Muscle of leg (tissue), 11 donors: ENCODE results near the gene ARHGAP8. TPM values are rescaled to one million over a fixed set of nuclear protein-coding genes. Genes with fewer than 3 reads are reported as not detected.
"Not testable (repeated sequence)": the region's sequence is repeated elsewhere in the genome, so short reads cannot be mapped to it uniquely, and the experiment has no call there.

ENCODE experiments used
- DNase-seq: peaks from one replicate; pipeline ENCODE4 v3.0.0; 2013
- H3K27ac ChIP-seq: one replicate; pipeline ENCODE4 v1.5.1; 2013; ENCODE audit warnings: mild to moderate bottlenecking, low read length, control low read depth
- H3K27me3 ChIP-seq: one replicate; pipeline ENCODE4 v1.6.1; 2013; ENCODE audit warnings: low read length; ENCODE audit not compliant: control insufficient read depth, insufficient read depth
- H3K36me3 ChIP-seq: one replicate; pipeline ENCODE4 v1.6.1; 2013; ENCODE audit warnings: low read length; ENCODE audit not compliant: control insufficient read depth, insufficient read depth
- H3K4me1 ChIP-seq: one replicate; pipeline ENCODE4 v1.6.1; 2013; ENCODE audit warnings: low read length; ENCODE audit not compliant: control insufficient read depth, insufficient read depth
- H3K4me3 ChIP-seq: one replicate; pipeline ENCODE4 v1.5.1; 2013; ENCODE audit warnings: low read length, control low read depth
- H3K9me3 ChIP-seq: replicated peaks from 2 replicates; pipeline ENCODE4 v1.6.1; 2013; ENCODE audit warnings: low read depth, low read length; ENCODE audit not compliant: control insufficient read depth
- WGBS: methylation state at CpG from one replicate; pipeline ENCODE4 v1.1.5; 2013; ENCODE audit warnings: missing lambda C conversion rate; ENCODE audit not compliant: insufficient coverage; 5-methylcytosine and 5-hydroxymethylcytosine counted together
- polyA plus RNA-seq, 8 donors: library from polyadenylated mRNA; unstranded; fragments of 120-200 nt; gene quantifications; one replicate each; pipeline versions ENCODE4 v1.2.1 to v1.2.3, GENCODE V29; 2013; ENCODE audit warnings: inconsistent platforms in 1 of 8, low replicate concordance in 1 of 8; ENCODE audit not compliant: insufficient read length in 8 of 8, insufficient read depth in 1 of 8
- total RNA-seq: library from RNA; stranded (reverse); fragments of 120-200 nt; gene quantifications from one replicate; pipeline ENCODE4 v1.2.4, GENCODE V29; 2013

The ARHGAP8 gene
- total and polyA plus RNA-seq, 9 donors: 0.76 to 2.8 (median 1.1) TPM

GRCh38 chr22:44842417-44842816 lies 90.0 kb downstream of the ARHGAP8 start:
- no peak overlapping the region for H3K4me3 ChIP-seq
- peaks cover 16% of the 10 kb centered on the region for H3K4me1 ChIP-seq
- no peaks in the 10 kb centered on the region for H3K36me3 ChIP-seq
- H3K27me3 ChIP-seq: peaks cover 4% of the 10 kb centered on the region
- 71% methylated on average over 7 of the region's 7 CpGs for WGBS
- DNase-seq: no peak
- H3K27ac ChIP-seq: no peak overlapping the region
- peaks cover 8% of the 10 kb centered on the region for H3K9me3 ChIP-seq

- WGBS: 92% methylated on average over 7 of the region's 8 CpGs
- no peak for DNase-seq
Observed at GRCh38 chr22:44845191-44845590, 92.8 kb downstream of the ARHGAP8 start.

GRCh38 chr22:44845796-44846720 lies 93.7 kb downstream of the ARHGAP8 start:
- DNase-seq: no peak
- 46% methylated on average over 20 of the region's 25 CpGs for WGBS
- H3K4me1 ChIP-seq: no peaks in the 10 kb centered on the region
- no peak overlapping the region for H3K4me3 ChIP-seq
- H3K27me3 ChIP-seq: peaks cover 3% of the 10 kb centered on the region
- H3K36me3 ChIP-seq: no peaks in the 10 kb centered on the region
- peaks cover 8% of the 10 kb centered on the region for H3K9me3 ChIP-seq
- no peak overlapping the region for H3K27ac ChIP-seq

More at GRCh38 chr22:44845191-44845590, 92.8 kb downstream of the ARHGAP8 start:
- Histone ChIP-seq H3K27ac (no peak overlapping the region), H3K4me3 (no peak overlapping the region), H3K4me1 (no peaks in the 10 kb centered on the region), H3K36me3 (no peaks in the 10 kb centered on the region), H3K27me3 (peaks cover 3% of the 10 kb centered on the region), H3K9me3 (peaks cover 8% of the 10 kb centered on the region)

GRCh38 chr22:44846726-44847275 lies 94.4 kb downstream of the ARHGAP8 start:
- Histone ChIP-seq H3K4me3 (no peak overlapping the region), H3K4me1 (no peaks in the 10 kb centered on the region), H3K27me3 (peaks cover 3% of the 10 kb centered on the region), H3K9me3 (peaks cover 8% of the 10 kb centered on the region), H3K27ac (no peak overlapping the region), H3K36me3 (no peaks in the 10 kb centered on the region)
- DNase-seq: no peak
- WGBS: 70% methylated on average over 14 of the region's 16 CpGs

- WGBS: 51% methylated on average over 3 of the region's 4 CpGs
- Histone ChIP-seq H3K4me1 (no peaks in the 10 kb centered on the region), H3K27ac (no peak overlapping the region), H3K4me3 (no peak overlapping the region), H3K36me3 (no peaks in the 10 kb centered on the region), H3K27me3 (peaks cover 3% of the 10 kb centered on the region), H3K9me3 (peaks cover 8% of the 10 kb centered on the region)
- DNase-seq: no peak
Observed at GRCh38 chr22:44847380-44847779, 95.0 kb downstream of the ARHGAP8 start.

- Histone ChIP-seq H3K36me3 (no peaks in the 10 kb centered on the region), H3K4me3 (no peak overlapping the region), H3K9me3 (peaks cover 8% of the 10 kb centered on the region), H3K27ac (no peak overlapping the region), H3K27me3 (no peaks in the 10 kb centered on the region), H3K4me1 (no peaks in the 10 kb centered on the region)
- WGBS: 85% methylated on average over 15 of the region's 18 CpGs
- no peak for DNase-seq
Observed at GRCh38 chr22:44847892-44848291, 95.5 kb downstream of the ARHGAP8 start.

GRCh38 chr22:44848296-44848741 lies 95.9 kb downstream of the ARHGAP8 start:
- DNase-seq: no peak
- no peaks in the 10 kb centered on the region for H3K36me3 ChIP-seq
- 75% methylated on average over 12 of the region's 14 CpGs for WGBS

GRCh38 chr22:44848791-44849420 lies 96.5 kb downstream of the ARHGAP8 start:
- no peak for DNase-seq
- Histone ChIP-seq H3K4me1 (no peaks in the 10 kb centered on the region), H3K36me3 (no peaks in the 10 kb centered on the region), H3K27ac (no peak overlapping the region), H3K9me3 (peaks cover 8% of the 10 kb centered on the region), H3K27me3 (no peaks in the 10 kb centered on the region), H3K4me3 (no peak overlapping the region)
- 91% methylated on average over 18 of the region's 21 CpGs for WGBS

More at GRCh38 chr22:44848296-44848741, 95.9 kb downstream of the ARHGAP8 start:
- H3K4me3 ChIP-seq: no peak overlapping the region
- no peak overlapping the region for H3K27ac ChIP-seq
- H3K27me3 ChIP-seq: no peaks in the 10 kb centered on the region
- no peaks in the 10 kb centered on the region for H3K4me1 ChIP-seq
- H3K9me3 ChIP-seq: peaks cover 8% of the 10 kb centered on the region

GRCh38 chr22:44850946-44851345 lies 98.6 kb downstream of the ARHGAP8 start:
- Histone ChIP-seq H3K27me3 (no peaks in the 10 kb centered on the region), H3K4me3 (no peak overlapping the region), H3K9me3 (no peaks in the 10 kb centered on the region), H3K36me3 (no peaks in the 10 kb centered on the region), H3K27ac (no peak overlapping the region), H3K4me1 (no peaks in the 10 kb centered on the region)
- WGBS: no CpG with 5 or more reads among the region's 6 CpGs
- DNase-seq: no peak

- H3K27me3 ChIP-seq, H3K9me3 ChIP-seq, H3K4me3 ChIP-seq, H3K27ac ChIP-seq, H3K36me3 ChIP-seq, H3K4me1 ChIP-seq, DNase-seq: not testable (repeated sequence)
- no CpG with 5 or more reads among the region's 8 CpGs for WGBS
Observed at GRCh38 chr22:44854641-44855040, 102.3 kb downstream of the ARHGAP8 start.
